T follicular helper cell (primary cell): ENCODE results near the gene LRTM2.

ENCODE experiments used
- DNase-seq: peaks from one replicate; pipeline ENCODE4 v3.0.0-alpha.2; 2020; ENCODE audit warnings: low read depth

The LRTM2 gene

GRCh38 chr12:1864867-1865266 is 44.5 kb downstream of the LRTM2 start:
- DNase-seq = no peak

- DNase-seq = no peak
These were observed 45.0 kb downstream of the LRTM2 start for GRCh38 chr12:1865284-1865866.

GRCh38 chr12:1869145-1869544 is 48.8 kb downstream of the LRTM2 start:
- DNase-seq = no peak

GRCh38 chr12:1870086-1870485 is 49.7 kb downstream of the LRTM2 start:
- DNase-seq = no peak

GRCh38 chr12:1870998-1871917 is 50.9 kb downstream of the LRTM2 start:
- no peak for DNase-seq

- DNase-seq = no peak
These were observed 51.6 kb downstream of the LRTM2 start for GRCh38 chr12:1872001-1872400.

- no peak for DNase-seq
These were observed 52.1 kb downstream of the LRTM2 start for GRCh38 chr12:1872448-1872847.

- DNase-seq = no peak
These were observed 53.5 kb downstream of the LRTM2 start for GRCh38 chr12:1873531-1874510.

- DNase-seq = no peak
These were observed 55.2 kb downstream of the LRTM2 start for GRCh38 chr12:1875608-1876007.

GRCh38 chr12:1876086-1876485 is 55.7 kb downstream of the LRTM2 start:
- no peak for DNase-seq

- DNase-seq = no peak
These were observed 57.0 kb downstream of the LRTM2 start for GRCh38 chr12:1877169-1877878.

GRCh38 chr12:1878214-1878613 is 57.8 kb downstream of the LRTM2 start:
- no peak for DNase-seq

- DNase-seq = no peak
These were observed 58.3 kb downstream of the LRTM2 start for GRCh38 chr12:1878695-1879094.

- DNase-seq = no peak
These were observed 59.3 kb downstream of the LRTM2 start for GRCh38 chr12:1879633-1880032.

- no peak for DNase-seq
These were observed 59.9 kb downstream of the LRTM2 start for GRCh38 chr12:1880153-1880845.

- DNase-seq = no peak
These were observed 60.5 kb downstream of the LRTM2 start for GRCh38 chr12:1880876-1881275.

GRCh38 chr12:1881301-1881700 is 60.9 kb downstream of the LRTM2 start:
- no peak for DNase-seq

GRCh38 chr12:1881936-1882335 is 61.6 kb downstream of the LRTM2 start:
- no peak for DNase-seq

GRCh38 chr12:1882405-1882804 is 62.0 kb downstream of the LRTM2 start:
- DNase-seq = no peak

GRCh38 chr12:1882850-1883470 is 62.6 kb downstream of the LRTM2 start:
- DNase-seq = no peak

GRCh38 chr12:1883513-1883912 is 63.1 kb downstream of the LRTM2 start:
- no peak for DNase-seq
